B cell (primary cell): Measurements from ENCODE around the gene SLC45A2. TPM values are rescaled to one million over a fixed set of nuclear protein-coding genes. Genes with fewer than 3 reads are reported as not detected.

Experiments used
- ATAC-seq: fragments of 200-7000 bp; cut with Tn5 transposase; one replicate; pipeline ENCODE4 v1.10.0; 2021; ENCODE audit warnings: low read depth, mild to moderate bottlenecking, moderate number of reproducible peaks, moderate library complexity
- CTCF ChIA-PET: fragments of 350-600 bp; sonication (Branson Sonifier 250); formaldehyde crosslinking; loops from one replicate; lab custom pipeline; 2021; ENCODE audit warnings: antibody characterized with exemption, inconsistent platforms; lab: Charles Lee
- POLR2A ChIA-PET: fragments of 350-600 bp; sonication (Branson Sonifier 250); formaldehyde crosslinking; loops from one replicate; lab custom pipeline; 2021; ENCODE audit warnings: antibody characterized with exemption; lab: Charles Lee
- DNase-seq: peaks from one replicate; pipeline ENCODE4 v3.0.0; 2013
- H2AFZ ChIP-seq: 2 replicates; pipeline ENCODE4 v1.6.1; 2012; ENCODE audit warnings: mild to moderate bottlenecking, low read depth, low read length; ENCODE audit not compliant: insufficient read depth, poor library complexity, severe bottlenecking
- H3K27ac ChIP-seq, 2 donors: 1 replicate in 1 of 2; 2 replicates in 1 of 2; pipeline ENCODE4 v1.5.1; 2012 to 2013; ENCODE audit warnings: low read length in 2 of 2, mild to moderate bottlenecking in 2 of 2, moderate library complexity in 1 of 2
- H3K27me3 ChIP-seq, 4 experiments: fragments of 200-600 bp in 1 of 4; sonication (generic) in 1 of 4; replicated peaks in 1 of 4; 1 replicate in 2 of 4; 2 replicates in 2 of 4; pipeline versions ENCODE4 v1.6.1 to v1.7.0; 2013 to 2016; ENCODE audit warnings: low read length in 3 of 4, mild to moderate bottlenecking in 2 of 4, mixed read lengths in 1 of 4, moderate library complexity in 1 of 4; ENCODE audit not compliant: insufficient read depth in 4 of 4, control insufficient read depth in 3 of 4; ENCODE audit errors: control extremely low read depth in 1 of 4
- H3K36me3 ChIP-seq, 2 experiments: replicated peaks in 1 of 2; 1 replicate in 1 of 2; 2 replicates in 1 of 2; pipeline versions ENCODE4 v1.6.1 to v1.7.1; 2013; ENCODE audit warnings: low read length in 1 of 2; ENCODE audit not compliant: insufficient read depth in 2 of 2, control insufficient read depth in 1 of 2; ENCODE audit errors: control extremely low read depth in 1 of 2, extremely low read depth in 1 of 2
- H3K4me1 ChIP-seq, 2 donors: fragments of 200-600 bp in 1 of 2; sonication (generic) in 1 of 2; 1 replicate in 1 of 2; 2 replicates in 1 of 2; pipeline versions ENCODE4 v1.5.1 to v1.6.1; 2013 to 2017; ENCODE audit warnings: low read length in 2 of 2; ENCODE audit not compliant: control insufficient read depth in 2 of 2, insufficient read depth in 2 of 2
- H3K4me2 ChIP-seq: replicated peaks from 2 replicates; pipeline ENCODE3; 2012; ENCODE audit warnings: mild to moderate bottlenecking, low read depth, low read length; ENCODE audit not compliant: poor library complexity, severe bottlenecking
- H3K4me3 ChIP-seq, 5 experiments: fragments of 200-600 bp in 1 of 5; sonication (generic) in 1 of 5; 1 replicate in 3 of 5; 2 replicates in 2 of 5; pipeline versions ENCODE4 v1.5.1 to v1.7.0; 2011 to 2016; ENCODE audit warnings: low read length in 4 of 5, mild to moderate bottlenecking in 4 of 5, low read depth in 2 of 5, control low read depth in 1 of 5, moderate library complexity in 1 of 5; ENCODE audit not compliant: insufficient read depth in 1 of 5; ENCODE audit errors: control extremely low read depth in 1 of 5, extremely low read depth in 1 of 5
- H3K79me2 ChIP-seq: fragments of 200-600 bp; sonication (generic); one replicate; pipeline ENCODE4 v1.6.0; 2016; ENCODE audit warnings: low read length; ENCODE audit not compliant: control insufficient read depth, insufficient read depth
- H3K9ac ChIP-seq: fragments of 200-600 bp; sonication (generic); 2 replicates; pipeline ENCODE4 v1.6.1; 2017; ENCODE audit warnings: mild to moderate bottlenecking, low read length, moderate library complexity
- H3K9me3 ChIP-seq, 3 donors: one replicate each; pipeline versions ENCODE4 v1.6.1 to v1.7.1; 2013; ENCODE audit warnings: low read length in 2 of 3; ENCODE audit not compliant: control insufficient read depth in 2 of 3, insufficient read depth in 1 of 3; ENCODE audit errors: control extremely low read depth in 1 of 3
- H4K20me1 ChIP-seq: 2 replicates; pipeline ENCODE4 v1.6.0; 2012; ENCODE audit warnings: mild to moderate bottlenecking, low read length; ENCODE audit not compliant: insufficient read depth, control insufficient read depth, poor library complexity, severe bottlenecking
- H3K27ac Mint-ChIP-seq: one replicate; pipeline ENCODE4 v1.8.0; 2021; ENCODE audit warnings: mixed read lengths
- H3K27me3 Mint-ChIP-seq: one replicate; pipeline ENCODE4 v1.8.0; 2021; ENCODE audit warnings: mixed read lengths
- H3K4me1 Mint-ChIP-seq: one replicate; pipeline ENCODE4 v1.8.0; 2021; ENCODE audit warnings: mixed read lengths
- H3K4me3 Mint-ChIP-seq: one replicate; pipeline ENCODE4 v1.8.0; 2021; ENCODE audit warnings: mixed read lengths
- H3K9me3 Mint-ChIP-seq: one replicate; pipeline ENCODE4 v1.8.0; 2022; ENCODE audit warnings: mixed read lengths; ENCODE audit not compliant: insufficient read depth
- CTCF ChIP-seq: fragments of 200-600 bp; IDR thresholded peaks from one replicate; pipeline ENCODE4 v1.8.0; 2022; ENCODE audit warnings: antibody characterized with exemption, mild to moderate bottlenecking
- EZH2 ChIP-seq: IDR thresholded peaks from 2 replicates; pipeline ENCODE4 v1.6.1; 2012; ENCODE audit warnings: borderline replicate concordance, low read depth, mild to moderate bottlenecking, moderate library complexity, low read length; ENCODE audit not compliant: insufficient read depth, poor library complexity, severe bottlenecking
- WGBS: methylation state at CpG from one replicate; pipeline ENCODE4 v1.1.5; 2013; ENCODE audit warnings: missing lambda C conversion rate; ENCODE audit not compliant: insufficient coverage; 5-methylcytosine and 5-hydroxymethylcytosine counted together
- intact Hi-C: fragments of 100-400 bp; cut with micrococcal nuclease; formaldehyde crosslinking; loops from one replicate; pipeline ENCODE4 v1.10.0; 2022
- polyA plus RNA-seq: library from polyadenylated mRNA; depleted of rRNA; stranded (reverse); fragments of >200 nt; gene quantifications from 2 replicates; pipeline ENCODE4 v1.2.3, GENCODE V29; 2012
- total RNA-seq, 2 donors: library from RNA; stranded (reverse); fragments of 120-200 nt in 1 of 2; gene quantifications; 1 replicate in 1 of 2; 2 replicates in 1 of 2; pipeline versions ENCODE4 v1.2.3 to v1.2.4, GENCODE V29; 2013 to 2022

The SLC45A2 gene
- total and polyA plus RNA-seq, 2 donors (not counting 1 experiment from before 2014, with no cell fraction given) = not detected

DNA sequence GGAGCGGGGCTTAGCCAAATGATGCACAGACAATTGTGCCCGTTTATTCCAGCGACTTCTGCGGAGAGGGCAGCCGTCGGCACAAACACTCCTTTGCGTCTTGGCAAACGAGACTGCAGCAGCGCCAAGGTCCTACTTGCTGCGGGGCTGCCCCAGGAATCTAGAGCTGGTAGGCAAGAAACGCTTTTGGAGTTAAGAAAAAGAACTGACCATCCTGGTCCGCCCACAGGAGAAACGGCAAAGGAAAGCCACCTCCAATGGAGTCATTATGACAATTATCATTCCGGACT is 46.0 kb downstream of the SLC45A2 start:
- Histone ChIP-seq H3K9me3 (peaks cover 0 to 21% (median 0%) of the 10 kb centered on the region in 3 donors), H3K9ac (no peak overlapping the region), H3K27ac (no peak overlapping the region), H4K20me1 (no peaks in the 10 kb centered on the region), H3K79me2 (no peaks in the 10 kb centered on the region), H3K27me3 (peaks cover 0 to 49% (median 24%) of the 10 kb centered on the region in 4 experiments), H3K4me2 (no peak overlapping the region), H3K4me3 (no peak overlapping the region), H3K4me1 (peaks cover 13 to 16% of the 10 kb centered on the region in 2 donors), H2AFZ (no peak overlapping the region), H3K36me3 (no peaks in the 10 kb centered on the region)
- 39% methylated on average over 14 of the region's 14 CpGs for WGBS
- ATAC-seq (no peak), DNase-seq (no peak)
- intact Hi-C loops = no loop called here
- no peak for TF ChIP-seq CTCF
- TF ChIP-seq EZH2 = no peak
- Mint-ChIP-seq H3K4me1 (peaks cover 13% of the 10 kb centered on the region), H3K27ac (no peak overlapping the region), H3K27me3 (peaks cover 48% of the 10 kb centered on the region), H3K4me3 (no peak overlapping the region), H3K9me3 (no peaks in the 10 kb centered on the region)
- POLR2A ChIA-PET = no interaction called here
- CTCF ChIA-PET = interaction anchor here (1.0 kb wide), 1 partner anchor 503 kb away, joined by 3 read pairs; no protein-coding TSS in a partner anchor

- Histone ChIP-seq H3K27me3 (peaks cover 0 to 49% (median 23%) of the 10 kb centered on the region in 4 experiments), H3K36me3 (no peaks in the 10 kb centered on the region), H3K79me2 (no peaks in the 10 kb centered on the region), H3K9ac (no peak overlapping the region), H4K20me1 (no peaks in the 10 kb centered on the region), H2AFZ (no peak overlapping the region), H3K4me3 (no peak overlapping the region), H3K9me3 (peaks cover 0 to 21% (median 0%) of the 10 kb centered on the region in 3 donors), H3K4me1 (peaks cover 13 to 20% of the 10 kb centered on the region in 2 donors), H3K27ac (no peak overlapping the region), H3K4me2 (no peak overlapping the region)
- H3K9me3 Mint-ChIP-seq = no peaks in the 10 kb centered on the region
- DNase-seq (peak; percentile 4), ATAC-seq (no peak)
- H3K27ac Mint-ChIP-seq = no peak overlapping the region
- POLR2A ChIA-PET = no interaction called here
- H3K27me3 Mint-ChIP-seq = peaks cover 48% of the 10 kb centered on the region
- H3K4me3 Mint-ChIP-seq = no peak overlapping the region
- CTCF ChIA-PET = interaction anchor here (1.0 kb wide), 1 partner anchor 502 kb away, joined by 3 read pairs; no protein-coding TSS in a partner anchor
- no peak for TF ChIP-seq EZH2
- TF ChIP-seq CTCF = no peak
- intact Hi-C loops = no loop called here
- H3K4me1 Mint-ChIP-seq = peaks cover 17% of the 10 kb centered on the region
- 38% methylated on average over 50 of the region's 54 CpGs for WGBS
Measured at GRCh38 chr5:33937707-33938506, 46.6 kb downstream of the SLC45A2 start.
